Measurements from ENCODE around the gene LRFN3. TPM values are rescaled to one million over a fixed set of nuclear protein-coding genes. Genes with fewer than 3 reads are reported as not detected.
"Not testable (repeated sequence)": the region's sequence is repeated elsewhere in the genome, so short reads cannot be mapped to it uniquely, and the experiment has no call there.

LRFN3 gene
- total and polyA plus RNA-seq, 9 donors = 6.4 to 31.2 (median 20.8) TPM

- Histone ChIP-seq H3K4me1 (ENCODE audit: insufficient read depth) (peaks cover 3% of the 10 kb centered on the region), H3K27me3 (no peaks in the 10 kb centered on the region), H3K36me3 (no peaks in the 10 kb centered on the region), H3K4me3 (no peak within 1 kb of the TSS), H3K27ac (no peak within 1 kb of the TSS), H3K9me3 (no peaks in the 10 kb centered on the region)
- DNase-seq = no peak
- WGBS, 3 donors = 68 to 76% (median 74%) methylated on average over 9 of the region's 9 CpGs
- intact Hi-C loops (cut with DNase I) = no loop called here
- TF ChIP-seq POLR2A (IDR thresholded peaks at IDR 0.05) (no peak), EP300 (IDR thresholded peaks at IDR 0.05) (no peak), CTCF (IDR thresholded peaks at IDR 0.05) (no peak)
Observed at GRCh38 chr19:35908010-35908441, 28.1 kb upstream of the LRFN3 start, which contains the start of gene TYROBP. TSS of gene TYROBP (minus strand) at chr19:35908295. CDS start at chr19:35908228, 67 bp downstream.

- no peak for DNase-seq
- no peak overlapping the region for H3K27ac ChIP-seq
Observed at GRCh38 chr19:35908973-35909683, 27.0 kb upstream of the LRFN3 start.

GRCh38 chr19:35909684-35910035, 26.5 kb upstream of the LRFN3 start:
- H3K27me3 ChIP-seq = no peaks in the 10 kb centered on the region
- intact Hi-C loops (cut with DNase I) = no loop called here
- no peak overlapping the region for H3K27ac ChIP-seq
- H3K4me3 ChIP-seq = no peak overlapping the region
- 58 to 68% (median 62%) methylated on average over 6 of the region's 6 CpGs for WGBS, 3 donors
- no peak for DNase-seq
- TF ChIP-seq POLR2A (IDR thresholded peaks at IDR 0.05) = no peak
- no peak for TF ChIP-seq CTCF (IDR thresholded peaks at IDR 0.05)
- no peak for TF ChIP-seq EP300 (IDR thresholded peaks at IDR 0.05)
- H3K4me1 ChIP-seq (ENCODE audit: insufficient read depth) = peaks cover 3% of the 10 kb centered on the region
- no peaks in the 10 kb centered on the region for H3K36me3 ChIP-seq
- H3K9me3 ChIP-seq = no peaks in the 10 kb centered on the region

More at GRCh38 chr19:35908973-35909683, 27.0 kb upstream of the LRFN3 start:
- Histone ChIP-seq H3K4me1 (ENCODE audit: insufficient read depth) (peaks cover 3% of the 10 kb centered on the region), H3K27me3 (no peaks in the 10 kb centered on the region), H3K9me3 (no peaks in the 10 kb centered on the region), H3K4me3 (no peak overlapping the region), H3K36me3 (no peaks in the 10 kb centered on the region)
- intact Hi-C loops (cut with DNase I) = no loop called here
- TF ChIP-seq POLR2A (IDR thresholded peaks at IDR 0.05) (no peak), EP300 (IDR thresholded peaks at IDR 0.05) (no peak)
- 64 to 75% (median 69%) methylated on average over 10 of the region's 10 CpGs for WGBS, 3 donors

GRCh38 chr19:35910355-35910754, 25.8 kb upstream of the LRFN3 start:
- H3K27ac ChIP-seq; DNase-seq; H3K27me3 ChIP-seq; H3K9me3 ChIP-seq; intact Hi-C loops (cut with DNase I); H3K36me3 ChIP-seq; H3K4me3 ChIP-seq; H3K4me1 ChIP-seq (ENCODE audit: insufficient read depth): not testable (repeated sequence)
- 87 to 89% (median 88%) methylated on average over 14 of the region's 14 CpGs for WGBS, 3 donors

- Histone ChIP-seq H3K27ac (no peak overlapping the region), H3K4me3 (no peak overlapping the region), H3K9me3 (no peaks in the 10 kb centered on the region), H3K27me3 (no peaks in the 10 kb centered on the region), H3K4me1 (ENCODE audit: insufficient read depth) (peaks cover 3% of the 10 kb centered on the region), H3K36me3 (no peaks in the 10 kb centered on the region)
- intact Hi-C loops (cut with DNase I) = no loop called here
- 44 to 49% (median 46%) methylated on average over 3 of the region's 3 CpGs for WGBS, 3 donors
- TF ChIP-seq POLR2A (IDR thresholded peaks at IDR 0.05) (no peak), CTCF (IDR thresholded peaks at IDR 0.05) (no peak), EP300 (IDR thresholded peaks at IDR 0.05) (no peak)
- DNase-seq = no peak
Observed at GRCh38 chr19:35911173-35911572, 25.0 kb upstream of the LRFN3 start.
